ENCODE data around the gene CLDN7.

GRCh38 chr17:7292729-7293128 is 30.5 kb upstream of the CLDN7 start:
- TF ChIP-seq POLR2AphosphoS5 (IDR thresholded peaks at IDR 0.05; ENCODE audit: borderline replicate concordance, low read depth, low read length) (no peak), EZH2 (IDR thresholded peaks at IDR 0.05) (no peak), FOXP2 (optimal IDR thresholded peaks at IDR 0.05; ENCODE audit: control extremely low read depth, extremely low read length, insufficient read depth) (no peak)
